ENCODE data around the gene CHRNB1. TPM values are rescaled to one million over a fixed set of nuclear protein-coding genes. Genes with fewer than 3 reads are reported as not detected.

CHRNB1 gene
- total and polyA plus RNA-seq, 2 donors (not counting 1 experiment from before 2014, with no cell fraction given) = 6.2 to 7.2 TPM

DNA sequence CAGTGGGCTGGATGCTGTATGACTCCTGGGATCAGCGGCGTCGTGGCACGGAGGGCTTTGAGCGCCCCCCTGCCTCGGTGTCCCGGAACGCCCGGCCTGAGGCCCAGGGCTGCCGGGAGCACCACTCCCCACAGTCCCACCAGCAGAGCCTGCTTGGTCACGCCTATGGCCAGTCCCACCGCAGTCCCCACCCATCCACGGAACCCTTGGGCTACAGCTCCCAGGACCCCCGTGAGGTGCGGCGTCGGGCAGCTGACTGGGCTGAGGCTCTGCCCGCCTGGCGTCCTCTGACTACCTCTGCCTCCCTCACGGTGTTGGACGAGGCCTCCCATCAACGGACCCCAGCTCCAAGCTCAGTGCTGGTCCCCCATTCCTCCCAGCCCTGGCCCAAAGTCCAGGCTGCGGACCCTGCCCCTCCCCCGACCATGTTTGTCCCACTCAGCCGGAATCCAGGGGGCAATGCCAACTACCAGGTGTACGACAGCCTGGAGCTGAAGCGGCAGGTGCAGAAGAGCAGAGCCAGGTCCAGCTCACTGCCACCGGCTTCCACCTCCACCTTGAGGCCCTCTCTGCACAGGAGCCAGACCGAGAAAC is 17.9 kb upstream of the CHRNB1 start:
- intact Hi-C loops (cut with micrococcal nuclease) = no loop called here
- 95% methylated on average over 28 of the region's 29 CpGs for WGBS (ENCODE audit: insufficient coverage)
- Mint-ChIP-seq H3K9me3 (ENCODE audit: insufficient read depth) (no peaks in the 10 kb centered on the region), H3K4me3 (no peak overlapping the region), H3K27me3 (peaks cover 4% of the 10 kb centered on the region), H3K27ac (no peak overlapping the region), H3K4me1 (no peaks in the 10 kb centered on the region)
- POLR2A ChIA-PET = no interaction called here
- TF ChIP-seq EZH2 (IDR thresholded peaks at IDR 0.05; ENCODE audit: borderline replicate concordance, insufficient read depth, low read depth, low read length, poor library complexity, severe bottlenecking) = no peak
- TF ChIP-seq, protein P1, sequence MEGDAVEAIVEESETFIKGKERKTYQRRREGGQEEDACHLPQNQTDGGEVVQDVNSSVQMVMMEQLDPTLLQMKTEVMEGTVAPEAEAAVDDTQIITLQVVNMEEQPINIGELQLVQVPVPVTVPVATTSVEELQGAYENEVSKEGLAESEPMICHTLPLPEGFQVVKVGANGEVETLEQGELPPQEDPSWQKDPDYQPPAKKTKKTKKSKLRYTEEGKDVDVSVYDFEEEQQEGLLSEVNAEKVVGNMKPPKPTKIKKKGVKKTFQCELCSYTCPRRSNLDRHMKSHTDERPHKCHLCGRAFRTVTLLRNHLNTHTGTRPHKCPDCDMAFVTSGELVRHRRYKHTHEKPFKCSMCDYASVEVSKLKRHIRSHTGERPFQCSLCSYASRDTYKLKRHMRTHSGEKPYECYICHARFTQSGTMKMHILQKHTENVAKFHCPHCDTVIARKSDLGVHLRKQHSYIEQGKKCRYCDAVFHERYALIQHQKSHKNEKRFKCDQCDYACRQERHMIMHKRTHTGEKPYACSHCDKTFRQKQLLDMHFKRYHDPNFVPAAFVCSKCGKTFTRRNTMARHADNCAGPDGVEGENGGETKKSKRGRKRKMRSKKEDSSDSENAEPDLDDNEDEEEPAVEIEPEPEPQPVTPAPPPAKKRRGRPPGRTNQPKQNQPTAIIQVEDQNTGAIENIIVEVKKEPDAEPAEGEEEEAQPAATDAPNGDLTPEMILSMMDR (IDR thresholded peaks at IDR 0.05) = no peak
- H3K9ac ChIP-seq (ENCODE audit: low read length) = no peak overlapping the region
- DNase-seq (no peak), ATAC-seq (ENCODE audit: low read depth) (no peak)
- no peaks in the 10 kb centered on the region for H3K9me3 ChIP-seq (ENCODE audit: control extremely low read depth in 1 of 3, control insufficient read depth in 2 of 3, insufficient read depth in 1 of 3, low read length in 2 of 3)
- H3K36me3 ChIP-seq (replicated peaks in 1 of 2; ENCODE audit: control extremely low read depth in 1 of 2, control insufficient read depth in 1 of 2, extremely low read depth in 1 of 2, insufficient read depth in 2 of 2, low read length in 1 of 2) = no peaks in the 10 kb centered on the region
- no peaks in the 10 kb centered on the region for H3K4me1 ChIP-seq (ENCODE audit: control insufficient read depth in 2 of 2, insufficient read depth in 2 of 2, low read length in 2 of 2)
- no peaks in the 10 kb centered on the region for H3K79me2 ChIP-seq (ENCODE audit: control insufficient read depth, insufficient read depth, low read length)
- no peak overlapping the region for H3K4me2 ChIP-seq (replicated peaks; ENCODE audit: low read depth, low read length, poor library complexity, severe bottlenecking)
- no peak overlapping the region for H3K4me3 ChIP-seq (ENCODE audit: control extremely low read depth in 1 of 5, extremely low read depth in 1 of 5, insufficient read depth in 1 of 5, low read depth in 2 of 5, low read length in 4 of 5)
- no peak overlapping the region for H3K27ac ChIP-seq (ENCODE audit: low read length in 2 of 2)
- peaks cover 0 to 3% (median 0%) of the 10 kb centered on the region in 4 experiments for H3K27me3 ChIP-seq (replicated peaks in 1 of 4; ENCODE audit: control extremely low read depth in 1 of 4, control insufficient read depth in 3 of 4, insufficient read depth in 4 of 4, low read length in 3 of 4)
- CTCF ChIA-PET = no interaction called here
- H4K20me1 ChIP-seq (ENCODE audit: control insufficient read depth, insufficient read depth, low read length, poor library complexity, severe bottlenecking) = no peaks in the 10 kb centered on the region
- no peak overlapping the region for H2AFZ ChIP-seq (ENCODE audit: insufficient read depth, low read depth, low read length, poor library complexity, severe bottlenecking)

DNA sequence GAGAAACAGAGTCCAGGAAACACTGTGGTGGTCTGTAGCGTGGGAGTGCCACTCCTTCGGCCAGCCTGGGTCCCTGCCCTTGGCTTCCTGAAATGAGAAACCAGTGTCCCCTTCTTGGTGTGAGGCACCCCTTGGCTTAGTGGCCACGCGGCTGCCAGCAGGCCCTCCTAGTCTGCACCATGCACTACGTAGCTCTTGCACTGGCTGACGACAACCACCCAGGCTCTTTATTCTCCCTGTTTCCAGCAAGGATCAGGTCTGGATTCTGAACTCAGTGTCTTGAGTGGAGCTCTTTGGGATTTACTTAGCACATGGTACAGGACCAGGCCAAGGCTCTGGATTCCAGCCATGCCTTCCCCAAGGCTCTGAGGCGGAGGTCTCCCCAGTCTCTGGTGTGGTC is 17.3 kb upstream of the CHRNB1 start:
- ATAC-seq (ENCODE audit: low read depth) (no peak), DNase-seq (no peak)
- Histone ChIP-seq H3K9me3 (ENCODE audit: control extremely low read depth in 1 of 3, control insufficient read depth in 2 of 3, insufficient read depth in 1 of 3, low read length in 2 of 3) (no peaks in the 10 kb centered on the region), H3K4me1 (ENCODE audit: control insufficient read depth in 2 of 2, insufficient read depth in 2 of 2, low read length in 2 of 2) (no peaks in the 10 kb centered on the region), H3K27me3 (replicated peaks in 1 of 4; ENCODE audit: control extremely low read depth in 1 of 4, control insufficient read depth in 3 of 4, insufficient read depth in 4 of 4, low read length in 3 of 4) (peaks cover 0 to 3% (median 0%) of the 10 kb centered on the region in 4 experiments), H3K9ac (ENCODE audit: low read length) (no peak overlapping the region), H3K27ac (ENCODE audit: low read length in 2 of 2) (no peak overlapping the region), H4K20me1 (ENCODE audit: control insufficient read depth, insufficient read depth, low read length, poor library complexity, severe bottlenecking) (no peaks in the 10 kb centered on the region), H2AFZ (ENCODE audit: insufficient read depth, low read depth, low read length, poor library complexity, severe bottlenecking) (no peak overlapping the region), H3K79me2 (ENCODE audit: control insufficient read depth, insufficient read depth, low read length) (no peaks in the 10 kb centered on the region), H3K36me3 (replicated peaks in 1 of 2; ENCODE audit: control extremely low read depth in 1 of 2, control insufficient read depth in 1 of 2, extremely low read depth in 1 of 2, insufficient read depth in 2 of 2, low read length in 1 of 2) (no peaks in the 10 kb centered on the region), H3K4me3 (ENCODE audit: control extremely low read depth in 1 of 5, extremely low read depth in 1 of 5, insufficient read depth in 1 of 5, low read depth in 2 of 5, low read length in 4 of 5) (no peak overlapping the region), H3K4me2 (replicated peaks; ENCODE audit: low read depth, low read length, poor library complexity, severe bottlenecking) (no peak overlapping the region)
- Mint-ChIP-seq H3K27ac (no peak overlapping the region), H3K27me3 (peaks cover 4% of the 10 kb centered on the region), H3K4me3 (no peak overlapping the region), H3K9me3 (ENCODE audit: insufficient read depth) (no peaks in the 10 kb centered on the region), H3K4me1 (no peaks in the 10 kb centered on the region)
- 95% methylated on average over 7 of the region's 7 CpGs for WGBS (ENCODE audit: insufficient coverage)
- ChIA-PET CTCF (no interaction called here), POLR2A (no interaction called here)
- intact Hi-C loops (cut with micrococcal nuclease) = no loop called here
- TF ChIP-seq, protein P1 (IDR thresholded peaks at IDR 0.05) = no peak
- no peak for TF ChIP-seq EZH2 (IDR thresholded peaks at IDR 0.05; ENCODE audit: borderline replicate concordance, insufficient read depth, low read depth, low read length, poor library complexity, severe bottlenecking)
